GM12875 (cell line): ENCODE results near the gene AGAP6.
"Not testable (repeated sequence)": the region's sequence is repeated elsewhere in the genome, so short reads cannot be mapped to it uniquely, and the experiment has no call there.

Experiments
- H3K4me3 ChIP-seq: one replicate; pipeline ENCODE4 v1.5.1; 2011; ENCODE audit warnings: low read depth, low read length, control low read depth

Gene AGAP6

GRCh38 chr10:50058727-50059126, 70.5 kb downstream of the AGAP6 start:
- not testable (repeated sequence) for H3K4me3 ChIP-seq

GRCh38 chr10:50059946-50060345, 71.7 kb downstream of the AGAP6 start:
- not testable (repeated sequence) for H3K4me3 ChIP-seq
